Pancreas (tissue), 10 donors: ENCODE measurements around the gene SMIM7. TPM values are rescaled to one million over a fixed set of nuclear protein-coding genes. Genes with fewer than 3 reads are reported as not detected.
A peak's percentile ranks its signal among the peaks of the same experiment; 100 is the strongest.

Experiments used
- ATAC-seq, 4 donors: fragments of 200-7000 bp; cut with Tn5 transposase; one replicate each; pipeline versions ENCODE4 v1.8.0 to v1.9.1; 2020; ENCODE audit warnings: mild to moderate bottlenecking in 4 of 4, moderate library complexity in 4 of 4
- DNase-seq, 6 donors: peaks; one replicate each; pipeline ENCODE4 v3.0.0-alpha.2; 2020
- FAIRE-seq: peaks from 2 replicates; lab custom pipeline; 2012; peaks lifted over from hg19 to GRCh38; lab: Jason Lieb, UNC
- H3K27ac ChIP-seq, 4 donors: fragments of 200-600 bp; sonication (generic); 1 replicate in 3 of 4; 2 replicates in 1 of 4; pipeline versions ENCODE4 v1.5.0 to v1.8.0; 2020
- H3K27me3 ChIP-seq, 4 donors: fragments of 200-600 bp; one replicate each; pipeline ENCODE4 v1.8.0; 2021
- H3K36me3 ChIP-seq, 3 donors: fragments of 200-600 bp; sonication (generic) in 1 of 3; one replicate each; pipeline versions ENCODE4 v1.5.0 to v1.8.0; 2020 to 2021
- H3K4me1 ChIP-seq, 3 donors: fragments of 200-600 bp; one replicate each; pipeline ENCODE4 v1.8.0; 2021
- H3K4me3 ChIP-seq, 4 donors: fragments of 200-600 bp; sonication (generic) in 2 of 4; one replicate each; pipeline versions ENCODE4 v1.5.0 to v1.8.0; 2020 to 2021
- H3K9me3 ChIP-seq, 4 donors: fragments of 200-600 bp; one replicate each; pipeline ENCODE4 v1.8.0; 2021
- CTCF ChIP-seq, 4 donors: fragments of 200-600 bp; sonication (generic) in 3 of 4; IDR thresholded peaks; one replicate each; pipeline versions ENCODE4 v1.5.0 to v1.8.0; 2021; ENCODE audit warnings: antibody characterized with exemption in 4 of 4
- WGBS, 2 donors: extraction: QIAGEN DNeasy Blood & Tissue Kit; methylation state at CpG; one replicate each; pipeline ENCODE4 v1.1.7; 2013; 5-methylcytosine and 5-hydroxymethylcytosine counted together
- intact Hi-C, 3 donors: fragments of 100-400 bp; cut with DNase I; formaldehyde crosslinking; loops; one replicate each; pipeline versions ENCODE4 v1.11.1 to v1.14.2; 2022
- polyA plus RNA-seq, 2 donors: library from polyadenylated mRNA; stranded (reverse); fragments of 200-250 nt; gene quantifications; one replicate each; pipeline ENCODE4 v1.2.3, GENCODE V29; 2013
- total RNA-seq, 6 donors: library from RNA; stranded (reverse); fragmentation: NEBNext Ultra II Directional in 4 of 6; extraction: Animal tissue kit (Norgen Biotek cat#: 25700) in 4 of 6; gene quantifications; one replicate each; pipeline versions ENCODE4 v1.2.1 to v1.2.4, GENCODE V29; 2021 to 2023
- donor health status: healthy with polysubstance abuse.
- donor health status: DM: no; HTN: no; CAD: no; lungs with moderate emphysema.
- donor health status: DM: no; HTN: no; CAD: no.
- donor health status: control.
- donor health status: control.
- donor health status: Bipolar disorder and iron deficiency.
- donor health status: DM: yes; HTN: yes; CAD: no.
- donor health status: DM: no; HTN: no; CAD: no.
- donor health status: DM: no; HTN: no; CAD: no.
- donor health status: DM: yes; HTN: yes; CAD: no.

Gene SMIM7
- total and polyA plus RNA-seq, 8 donors = 34.1 to 77.8 (median 44.6) TPM

DNA sequence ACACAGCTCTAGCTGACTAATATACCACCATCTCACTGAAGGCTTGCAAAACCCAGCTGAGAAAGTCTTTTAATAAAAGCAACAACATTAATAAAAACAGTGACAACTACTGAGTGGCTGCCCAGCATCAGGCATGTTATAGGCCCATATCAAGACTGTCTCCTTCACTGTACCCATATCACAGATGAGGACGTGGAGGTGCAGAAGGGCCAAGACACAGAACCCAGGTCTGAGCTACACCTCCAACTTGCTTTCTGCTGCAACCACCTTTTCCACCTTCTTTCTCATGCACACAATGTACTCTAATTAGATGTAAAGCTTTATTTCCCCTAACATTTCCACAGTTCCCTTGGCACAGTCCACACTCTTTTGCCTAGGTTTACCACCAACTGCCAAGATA lies 21.3 kb downstream of the SMIM7 start:
- Histone ChIP-seq H3K4me1 (no peaks in the 10 kb centered on the region), H3K4me3 (no peak overlapping the region), H3K36me3 (peaks cover 3 to 20% (median 12%) of the 10 kb centered on the region in 3 donors), H3K27ac (no peak overlapping the region), H3K27me3 (no peaks in the 10 kb centered on the region), H3K9me3 (no peaks in the 10 kb centered on the region)
- FAIRE-seq (no peak), DNase-seq (no peak), ATAC-seq (no peak)
- TF ChIP-seq CTCF (IDR thresholded peaks at IDR 0.05) = no peak
- WGBS, 2 donors = 96 to 100% methylated on average over 1 of the region's 1 CpG
- intact Hi-C loops = no loop called here

DNA sequence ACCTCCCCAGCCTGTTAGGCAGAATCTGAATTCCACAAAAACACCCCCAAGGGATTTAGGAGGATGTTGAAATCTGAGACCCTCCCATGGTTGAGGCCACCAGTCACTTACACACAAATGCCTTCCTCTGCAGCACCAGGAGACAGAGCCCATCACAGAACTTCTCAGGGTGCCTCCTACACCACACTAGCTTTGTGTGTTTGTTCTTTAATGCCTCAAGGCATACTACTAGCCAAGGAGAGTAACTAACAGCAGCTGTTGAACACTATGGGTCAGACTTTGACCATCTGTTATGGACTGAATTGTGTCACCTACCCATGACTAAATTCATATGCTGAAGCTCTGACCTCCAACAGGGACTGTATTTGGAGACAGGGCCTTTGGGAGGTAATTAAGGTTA lies 22.4 kb downstream of the SMIM7 start:
- DNase-seq (no peak), ATAC-seq (no peak), FAIRE-seq (no peak)
- Histone ChIP-seq H3K9me3 (no peaks in the 10 kb centered on the region), H3K27me3 (no peaks in the 10 kb centered on the region), H3K4me3 (no peak overlapping the region), H3K4me1 (no peaks in the 10 kb centered on the region), H3K36me3 (peaks cover 0 to 15% (median 12%) of the 10 kb centered on the region in 3 donors), H3K27ac (no peak overlapping the region)
- TF ChIP-seq CTCF (IDR thresholded peaks at IDR 0.05) = no peak
- intact Hi-C loops = no loop called here

DNA sequence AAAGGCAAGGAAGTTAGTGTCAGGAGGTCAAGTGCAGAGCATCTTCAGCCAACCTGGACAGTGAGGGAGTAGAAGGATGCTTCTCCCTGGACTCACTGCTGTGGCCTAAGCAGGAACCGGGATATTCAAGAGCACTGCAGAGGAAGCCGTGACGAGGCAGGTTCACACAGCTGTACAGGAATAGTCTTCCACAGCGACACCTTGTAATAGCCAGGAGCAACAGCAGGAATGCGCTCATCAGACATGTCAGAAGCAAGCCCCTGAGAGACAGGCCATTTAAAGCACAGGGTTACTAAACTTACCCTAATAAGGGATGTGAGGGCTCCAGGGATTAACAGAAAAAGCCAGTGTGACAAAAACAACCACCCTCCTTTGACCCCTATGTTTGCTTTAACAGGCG lies 28.5 kb downstream of the SMIM7 start:
- H3K36me3 ChIP-seq = peaks cover 0 to 5% (median 0%) of the 10 kb centered on the region in 3 donors
- intact Hi-C loops = no loop called here

DNA sequence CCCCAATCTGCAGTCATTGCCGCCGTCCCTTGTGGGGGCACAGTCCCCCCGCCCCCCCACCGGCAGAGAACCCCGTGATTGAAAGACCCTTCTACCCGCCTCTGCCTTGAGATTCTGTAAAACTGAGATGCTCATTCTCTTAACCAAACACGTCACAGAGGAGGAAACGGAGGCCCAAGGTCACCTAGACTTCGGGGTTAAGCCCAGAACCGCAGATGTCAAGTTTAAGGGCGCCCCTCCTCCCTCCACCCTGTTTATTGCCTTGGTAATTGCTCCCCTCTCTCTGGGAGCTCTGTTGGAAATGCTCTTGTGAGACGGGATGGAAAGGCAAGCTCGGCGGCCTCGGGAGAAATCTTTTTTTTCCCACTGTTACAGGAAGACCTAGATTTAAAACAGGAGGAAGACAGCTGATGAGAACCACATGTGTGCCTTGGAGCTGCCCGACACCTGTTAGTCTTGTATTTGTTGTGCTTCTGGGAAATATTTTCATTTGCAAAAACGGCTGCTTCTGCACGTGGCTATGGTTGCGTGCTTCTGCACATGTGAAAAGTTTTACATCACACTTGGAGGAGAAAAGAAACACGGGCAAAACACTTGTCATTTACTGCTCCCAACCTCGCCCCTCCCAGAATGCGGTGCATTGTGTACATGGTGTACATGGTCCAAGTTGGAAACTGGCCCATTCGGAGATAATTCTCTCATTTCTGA lies 30.8 kb downstream of the SMIM7 start:
- 1% methylated on average over 21 to 23 of the region's 23 CpGs for WGBS, 2 donors
- Histone ChIP-seq H3K27ac (peak overlapping the region; percentile 81 to 95 (median 92)), H3K4me1 (peaks cover 16 to 34% (median 31%) of the 10 kb centered on the region in 3 donors), H3K27me3 (no peaks in the 10 kb centered on the region), H3K36me3 (peaks cover 0 to 5% (median 0%) of the 10 kb centered on the region in 3 donors), H3K4me3 (peak overlapping the region; percentile 43 to 98 (median 92)), H3K9me3 (no peaks in the 10 kb centered on the region)
- intact Hi-C loops = loop anchor here in 2 of 3 donors (10.0 kb wide), 1 partner anchor 54 kb away; the partner anchor contains the start of gene SLC35E1 (in 2 of the 2)
- FAIRE-seq = no peak
- peak; percentile 2 to 6 (median 4) for ATAC-seq
- TF ChIP-seq CTCF (IDR thresholded peaks at IDR 0.05) = no peak
- DNase-seq = peak in 4 of 6 donors; percentile 43 to 51 (median 46)

More for the DNA sequence above, 28.5 kb downstream of the SMIM7 start:
- peaks cover 9 to 10% (median 10%) of the 10 kb centered on the region in 3 donors for H3K4me1 ChIP-seq
- no peaks in the 10 kb centered on the region for H3K9me3 ChIP-seq
- ATAC-seq (no peak), DNase-seq (no peak), FAIRE-seq (no peak)
- TF ChIP-seq CTCF (IDR thresholded peaks at IDR 0.05) = no peak
- H3K4me3 ChIP-seq = no peak overlapping the region
- H3K27ac ChIP-seq = no peak overlapping the region
- WGBS, 2 donors = 92 to 95% methylated on average over 6 of the region's 6 CpGs
- no peaks in the 10 kb centered on the region for H3K27me3 ChIP-seq
